ENCODE data around the gene GPR42.
A peak's percentile ranks its signal among the peaks of the same experiment; 100 is the strongest.

The GPR42 gene, protein sequence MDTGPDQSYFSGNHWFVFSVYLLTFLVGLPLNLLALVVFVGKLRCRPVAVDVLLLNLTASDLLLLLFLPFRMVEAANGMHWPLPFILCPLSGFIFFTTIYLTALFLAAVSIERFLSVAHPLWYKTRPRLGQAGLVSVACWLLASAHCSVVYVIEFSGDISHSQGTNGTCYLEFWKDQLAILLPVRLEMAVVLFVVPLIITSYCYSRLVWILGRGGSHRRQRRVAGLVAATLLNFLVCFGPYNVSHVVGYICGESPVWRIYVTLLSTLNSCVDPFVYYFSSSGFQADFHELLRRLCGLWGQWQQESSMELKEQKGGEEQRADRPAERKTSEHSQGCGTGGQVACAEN

GRCh38 chr19:35370722-35371121 is at the start of gene GPR42:
Gene GPR42, plus strand, starts transcription at chr19:35371068. Its CDS starts 292 bp downstream, at chr19:35371360.
- Mint-ChIP-seq H3K36me3 (ENCODE audit: low read depth) (no peaks in the 10 kb centered on the region), H3K4me1 (ENCODE audit: low read depth) (peaks cover 13% of the 10 kb centered on the region), H3K4me3 (no peak within 1 kb of the TSS), H3K27ac (no peak within 1 kb of the TSS), H3K9me3 (no peaks in the 10 kb centered on the region), H3K27me3 (peaks cover 27% of the 10 kb centered on the region)

GRCh38 chr19:35321291-35321690 is 49.6 kb upstream of the GPR42 start:
- H3K4me1 Mint-ChIP-seq (ENCODE audit: low read depth), result peaks cover 19% of the 10 kb centered on the region
- H3K36me3 Mint-ChIP-seq (ENCODE audit: low read depth), result no peaks in the 10 kb centered on the region
- H3K4me3 Mint-ChIP-seq, result no peak overlapping the region
- no peak overlapping the region for H3K27ac Mint-ChIP-seq
- H3K27me3 Mint-ChIP-seq, result peaks cover 8% of the 10 kb centered on the region
- no peaks in the 10 kb centered on the region for H3K9me3 Mint-ChIP-seq

- peaks cover 19% of the 10 kb centered on the region for H3K4me1 Mint-ChIP-seq (ENCODE audit: low read depth)
- H3K4me3 Mint-ChIP-seq, result no peak overlapping the region
- peaks cover 8% of the 10 kb centered on the region for H3K27me3 Mint-ChIP-seq
- H3K27ac Mint-ChIP-seq, result no peak overlapping the region
- H3K9me3 Mint-ChIP-seq, result no peaks in the 10 kb centered on the region
- no peaks in the 10 kb centered on the region for H3K36me3 Mint-ChIP-seq (ENCODE audit: low read depth)
These were observed 48.9 kb upstream of the GPR42 start for GRCh38 chr19:35322014-35322413.

DNA sequence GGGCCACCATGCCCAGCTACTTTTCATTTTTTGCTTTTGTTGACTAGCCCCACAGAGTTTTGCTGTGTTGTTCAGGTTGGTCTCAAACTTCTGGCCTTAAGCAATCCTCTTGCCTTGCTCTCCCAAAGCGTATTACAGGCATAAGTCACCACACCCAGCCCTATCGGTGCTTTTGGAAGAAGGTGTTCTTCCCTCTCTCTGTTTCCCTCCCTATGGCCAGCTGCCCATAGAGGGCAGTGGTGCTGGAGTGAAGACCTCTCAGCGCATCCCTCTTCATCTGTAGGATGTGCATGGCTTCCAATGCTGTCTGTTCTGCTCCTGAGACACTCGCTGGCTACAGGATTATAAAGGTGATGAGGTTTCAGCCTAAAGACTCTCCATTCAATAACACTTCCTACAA is 43.2 kb upstream of the GPR42 start:
- Mint-ChIP-seq H3K27ac (no peak overlapping the region), H3K9me3 (no peaks in the 10 kb centered on the region), H3K4me3 (no peak overlapping the region), H3K36me3 (ENCODE audit: low read depth) (no peaks in the 10 kb centered on the region), H3K27me3 (peaks cover 13% of the 10 kb centered on the region), H3K4me1 (ENCODE audit: low read depth) (peaks cover 26% of the 10 kb centered on the region)

GRCh38 chr19:35328851-35329285 is 42.0 kb upstream of the GPR42 start, which contains the start of gene CD22:
Gene CD22, plus strand, starts transcription at chr19:35329187. Its CDS starts 2,854 bp downstream, at chr19:35332041.
- H3K27ac Mint-ChIP-seq, result peak within 1 kb of the TSS; percentile 13
- H3K4me3 Mint-ChIP-seq, result peak within 1 kb of the TSS; percentile 78
- H3K27me3 Mint-ChIP-seq, result peaks cover 13% of the 10 kb centered on the region
- H3K9me3 Mint-ChIP-seq, result no peaks in the 10 kb centered on the region
- peaks cover 38% of the 10 kb centered on the region for H3K4me1 Mint-ChIP-seq (ENCODE audit: low read depth)
- H3K36me3 Mint-ChIP-seq (ENCODE audit: low read depth), result no peaks in the 10 kb centered on the region

DNA sequence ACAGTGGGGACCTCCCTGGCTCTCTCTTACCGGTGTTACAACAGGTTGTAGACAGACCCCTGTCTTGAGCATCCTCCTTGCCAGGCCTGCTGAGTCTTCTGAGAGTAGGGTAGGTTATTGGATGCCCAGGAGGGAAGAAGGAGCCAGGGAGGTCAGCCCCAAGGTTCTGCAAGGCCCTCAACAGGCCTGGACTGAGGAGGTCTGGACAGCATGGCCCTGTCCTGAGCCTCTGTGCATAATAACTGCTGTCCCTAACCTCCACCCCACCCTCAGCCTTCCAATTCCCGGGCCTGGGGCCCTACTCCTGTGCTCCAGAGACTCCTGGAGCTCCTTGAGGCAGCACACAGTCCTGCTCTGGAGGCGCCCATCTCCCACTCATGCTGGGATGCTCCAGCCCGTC is 41.5 kb upstream of the GPR42 start:
- no peaks in the 10 kb centered on the region for H3K9me3 Mint-ChIP-seq
- H3K36me3 Mint-ChIP-seq (ENCODE audit: low read depth), result no peaks in the 10 kb centered on the region
- H3K27ac Mint-ChIP-seq, result no peak overlapping the region
- peaks cover 42% of the 10 kb centered on the region for H3K4me1 Mint-ChIP-seq (ENCODE audit: low read depth)
- peaks cover 13% of the 10 kb centered on the region for H3K27me3 Mint-ChIP-seq
- peak overlapping the region; percentile 78 for H3K4me3 Mint-ChIP-seq

DNA sequence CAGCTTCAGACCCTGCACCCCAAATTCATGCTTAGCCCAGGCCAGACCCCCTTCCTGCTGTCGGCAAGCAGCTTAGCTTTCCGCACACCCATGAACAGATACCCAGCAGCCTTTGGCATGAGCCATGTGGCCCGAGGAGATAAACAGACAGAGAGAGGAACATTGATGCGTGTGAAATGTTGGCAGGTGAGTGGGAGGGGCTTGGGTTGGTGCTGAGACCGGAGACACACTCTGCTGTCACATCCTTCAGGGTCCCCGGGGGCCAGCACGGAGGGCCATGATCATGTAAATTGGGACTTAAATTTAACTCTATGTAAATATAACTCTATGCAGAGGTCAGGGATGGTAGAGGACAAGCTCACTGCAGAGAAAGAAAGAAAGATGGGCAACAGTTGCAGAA is 40.4 kb upstream of the GPR42 start:
- H3K9me3 Mint-ChIP-seq, result no peaks in the 10 kb centered on the region
- H3K4me3 Mint-ChIP-seq, result peak overlapping the region; percentile 78
- H3K27ac Mint-ChIP-seq, result peak overlapping the region; percentile 65
- no peaks in the 10 kb centered on the region for H3K36me3 Mint-ChIP-seq (ENCODE audit: low read depth)
- H3K4me1 Mint-ChIP-seq (ENCODE audit: low read depth), result peaks cover 48% of the 10 kb centered on the region
- H3K27me3 Mint-ChIP-seq, result peaks cover 13% of the 10 kb centered on the region

DNA sequence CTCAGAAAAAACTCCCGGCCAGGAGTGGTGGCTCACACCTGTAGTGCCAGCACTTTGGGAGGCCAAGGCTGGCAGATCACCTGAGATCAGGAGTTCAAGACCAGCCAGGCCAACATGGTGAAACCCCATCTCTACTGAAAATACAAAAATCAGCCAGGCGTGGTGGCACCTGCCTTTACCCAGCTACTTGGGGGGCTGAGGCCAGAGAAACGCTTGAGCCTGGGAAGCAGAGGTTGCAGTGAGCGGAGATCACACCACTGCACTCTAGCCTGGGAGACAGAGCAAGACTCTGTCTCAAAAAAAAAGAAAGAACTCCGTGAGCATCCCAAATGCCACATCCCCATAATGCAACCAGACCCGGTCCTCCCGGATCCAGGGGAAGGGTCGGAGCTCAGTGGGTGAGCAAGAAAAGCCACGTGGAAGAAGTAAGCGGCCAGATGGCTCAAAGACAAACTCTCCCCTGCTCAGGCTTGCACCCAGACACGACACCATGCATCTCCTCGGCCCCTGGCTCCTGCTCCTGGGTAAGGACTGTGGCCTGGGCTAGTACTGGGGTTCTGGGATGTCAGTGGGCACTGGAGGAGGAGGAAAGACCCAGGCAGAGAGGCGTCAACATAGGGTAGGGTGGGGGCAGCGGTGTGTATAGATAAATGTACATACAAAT is 39.2 kb upstream of the GPR42 start:
- no peak overlapping the region for H3K27ac Mint-ChIP-seq
- H3K9me3 Mint-ChIP-seq, result no peaks in the 10 kb centered on the region
- peaks cover 9% of the 10 kb centered on the region for H3K27me3 Mint-ChIP-seq
- peaks cover 54% of the 10 kb centered on the region for H3K4me1 Mint-ChIP-seq (ENCODE audit: low read depth)
- peak overlapping the region; percentile 11 for H3K4me3 Mint-ChIP-seq
- H3K36me3 Mint-ChIP-seq (ENCODE audit: low read depth), result no peaks in the 10 kb centered on the region

GRCh38 chr19:35332817-35333216 is 38.1 kb upstream of the GPR42 start:
- peaks cover 50% of the 10 kb centered on the region for H3K4me1 Mint-ChIP-seq (ENCODE audit: low read depth)
- H3K27ac Mint-ChIP-seq, result no peak overlapping the region
- H3K4me3 Mint-ChIP-seq, result peak overlapping the region; percentile 24

DNA sequence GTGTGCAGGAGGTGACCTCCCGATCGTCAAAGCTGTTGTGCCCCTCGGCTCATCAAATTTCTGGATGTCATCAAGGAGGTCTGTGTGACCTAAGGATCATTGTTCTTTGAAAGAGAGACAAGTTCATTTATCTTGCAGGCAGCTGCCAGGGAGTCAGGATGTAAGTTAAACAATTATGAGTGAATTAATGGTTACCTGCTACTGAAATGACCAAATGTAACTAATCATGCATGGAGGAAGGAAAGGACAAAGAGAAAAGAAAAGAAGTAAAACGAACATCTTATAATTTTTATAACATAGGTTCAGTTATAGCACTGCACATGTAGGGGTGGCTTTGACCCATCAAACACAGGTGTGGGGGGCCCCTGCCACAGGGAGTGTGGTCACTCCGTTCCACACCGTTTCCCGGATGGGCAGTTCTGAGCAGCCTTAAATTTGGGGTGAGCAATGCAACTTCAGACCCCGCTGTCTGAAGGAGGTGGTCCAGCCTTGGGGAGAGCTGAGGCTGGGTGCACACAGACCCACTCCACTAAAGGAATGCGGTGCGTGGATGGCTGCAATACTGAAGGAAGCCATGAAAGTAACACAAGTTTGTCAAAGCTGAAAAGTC is 36.6 kb upstream of the GPR42 start:
- H3K4me3 Mint-ChIP-seq, result peak overlapping the region; percentile 4
- H3K36me3 Mint-ChIP-seq (ENCODE audit: low read depth), result no peaks in the 10 kb centered on the region
- H3K9me3 Mint-ChIP-seq, result no peaks in the 10 kb centered on the region
- H3K27ac Mint-ChIP-seq, result no peak overlapping the region
- peaks cover 9% of the 10 kb centered on the region for H3K27me3 Mint-ChIP-seq
- peaks cover 39% of the 10 kb centered on the region for H3K4me1 Mint-ChIP-seq (ENCODE audit: low read depth)

More at GRCh38 chr19:35332817-35333216, 38.1 kb upstream of the GPR42 start:
- Mint-ChIP-seq H3K27me3 (peaks cover 9% of the 10 kb centered on the region), H3K36me3 (ENCODE audit: low read depth) (no peaks in the 10 kb centered on the region), H3K9me3 (no peaks in the 10 kb centered on the region)

- H3K36me3 Mint-ChIP-seq (ENCODE audit: low read depth), result no peaks in the 10 kb centered on the region
- H3K27ac Mint-ChIP-seq, result peak overlapping the region; percentile 37
- H3K4me1 Mint-ChIP-seq (ENCODE audit: low read depth), result peaks cover 35% of the 10 kb centered on the region
- no peaks in the 10 kb centered on the region for H3K9me3 Mint-ChIP-seq
- H3K4me3 Mint-ChIP-seq, result no peak overlapping the region
- H3K27me3 Mint-ChIP-seq, result peaks cover under 1% of the 10 kb centered on the region
These were observed 34.5 kb upstream of the GPR42 start for GRCh38 chr19:35336166-35336955.

- Mint-ChIP-seq H3K27me3 (no peaks in the 10 kb centered on the region), H3K4me1 (ENCODE audit: low read depth) (peaks cover 35% of the 10 kb centered on the region), H3K4me3 (no peak overlapping the region), H3K27ac (peak overlapping the region; percentile 16), H3K36me3 (ENCODE audit: low read depth) (no peaks in the 10 kb centered on the region), H3K9me3 (no peaks in the 10 kb centered on the region)
These were observed 33.5 kb upstream of the GPR42 start for GRCh38 chr19:35337097-35337983.

DNA sequence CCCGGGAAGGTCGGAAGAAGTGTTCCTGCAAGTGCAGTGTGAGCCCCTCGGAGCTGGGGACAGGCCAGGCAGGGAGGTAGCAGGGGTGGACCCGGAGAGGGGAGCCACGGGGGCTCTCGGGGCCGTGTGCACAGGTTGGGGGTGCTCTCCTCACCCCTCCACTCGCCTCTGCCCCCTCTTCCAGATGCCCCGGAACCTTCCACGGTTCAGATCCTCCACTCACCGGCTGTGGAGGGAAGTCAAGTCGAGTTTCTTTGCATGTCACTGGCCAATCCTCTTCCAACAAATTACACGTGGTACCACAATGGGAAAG is 32.9 kb upstream of the GPR42 start:
- no peaks in the 10 kb centered on the region for H3K9me3 Mint-ChIP-seq
- no peaks in the 10 kb centered on the region for H3K36me3 Mint-ChIP-seq (ENCODE audit: low read depth)
- peaks cover 29% of the 10 kb centered on the region for H3K4me1 Mint-ChIP-seq (ENCODE audit: low read depth)
- H3K27ac Mint-ChIP-seq, result no peak overlapping the region
- H3K27me3 Mint-ChIP-seq, result no peaks in the 10 kb centered on the region
- no peak overlapping the region for H3K4me3 Mint-ChIP-seq

DNA sequence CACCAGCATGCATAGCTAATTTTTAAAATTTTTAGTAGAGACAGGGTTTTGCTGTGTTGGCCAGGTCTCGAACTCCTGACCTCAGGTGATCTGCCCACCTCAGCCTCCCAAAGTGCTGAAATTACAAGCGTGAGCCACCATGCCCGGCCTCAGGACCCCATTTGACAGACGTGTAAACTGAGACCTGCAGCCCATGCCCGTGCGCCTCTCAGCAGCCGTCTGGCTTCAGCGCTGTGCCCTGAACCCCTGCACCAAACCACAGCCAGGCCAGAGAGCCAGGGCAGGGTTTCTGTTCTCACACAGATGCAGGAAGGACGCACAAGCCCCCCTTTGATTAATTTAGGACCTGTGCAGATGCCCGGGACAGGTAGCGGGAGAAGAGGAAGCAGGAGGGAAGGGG is 30.4 kb upstream of the GPR42 start:
- peaks cover 12% of the 10 kb centered on the region for H3K4me1 Mint-ChIP-seq (ENCODE audit: low read depth)
- no peaks in the 10 kb centered on the region for H3K36me3 Mint-ChIP-seq (ENCODE audit: low read depth)
- no peaks in the 10 kb centered on the region for H3K9me3 Mint-ChIP-seq
- no peak overlapping the region for H3K4me3 Mint-ChIP-seq
- peaks cover 6% of the 10 kb centered on the region for H3K27me3 Mint-ChIP-seq
- H3K27ac Mint-ChIP-seq, result no peak overlapping the region
